Fibroblast of lung (primary cell): ENCODE data around the gene PAFAH1B1. TPM values are rescaled to one million over a fixed set of nuclear protein-coding genes. Genes with fewer than 3 reads are reported as not detected.

Experiments
- DNase-seq, 2 donors: peaks; one replicate each; pipeline versions ENCODE4 v3.0.0 to v3.0.0-alpha.2; 2010; ENCODE audit warnings: low read depth in 2 of 2
- H2AFZ ChIP-seq: 2 replicates; pipeline ENCODE4 v1.5.1; 2012; ENCODE audit warnings: low read length, control low read depth, inconsistent platforms
- H3K27ac ChIP-seq: 2 replicates; pipeline ENCODE4 v1.5.1; 2011; ENCODE audit warnings: low read length, control low read depth; ENCODE audit not compliant: insufficient read depth
- H3K27me3 ChIP-seq: 2 replicates; pipeline ENCODE4 v1.5.1; 2011; ENCODE audit warnings: mild to moderate bottlenecking, low read length; ENCODE audit not compliant: control insufficient read depth, insufficient read depth
- H3K36me3 ChIP-seq: 2 replicates; pipeline ENCODE4 v1.5.1; 2011; ENCODE audit warnings: low read length; ENCODE audit not compliant: control insufficient read depth, insufficient read depth
- H3K4me1 ChIP-seq: 2 replicates; pipeline ENCODE4 v1.5.1; 2011; ENCODE audit warnings: low read length; ENCODE audit not compliant: control insufficient read depth, insufficient read depth; ENCODE audit errors: extremely low read depth
- H3K4me2 ChIP-seq: 2 replicates; pipeline ENCODE4 v1.5.1; 2011; ENCODE audit warnings: low read length, control low read depth; ENCODE audit not compliant: insufficient read depth; ENCODE audit errors: extremely low read depth
- H3K4me3 ChIP-seq, 4 experiments: fragments of 200-600 bp in 1 of 4; sonication (generic) in 1 of 4; replicated peaks in 1 of 4; 2 replicates each; pipeline ENCODE4 v1.5.1; 2011 to 2016; ENCODE audit warnings: low read length in 4 of 4, low read depth in 3 of 4, mild to moderate bottlenecking in 3 of 4, control low read depth in 2 of 4, inconsistent platforms in 1 of 4, mixed read lengths in 1 of 4; ENCODE audit not compliant: insufficient read depth in 1 of 4; ENCODE audit errors: control extremely low read depth in 1 of 4
- H3K79me2 ChIP-seq: 2 replicates; pipeline ENCODE4 v1.5.1; 2012; ENCODE audit warnings: mild to moderate bottlenecking, low read length, inconsistent platforms; ENCODE audit not compliant: control insufficient read depth, insufficient read depth
- H3K9ac ChIP-seq: 2 replicates; pipeline ENCODE4 v1.5.1; 2011; ENCODE audit warnings: mild to moderate bottlenecking, low read length, control low read depth; ENCODE audit not compliant: insufficient read depth
- H3K9me3 ChIP-seq: 2 replicates; pipeline ENCODE4 v1.5.1; 2012; ENCODE audit warnings: low read depth, low read length; ENCODE audit not compliant: control insufficient read depth, insufficient read depth
- H4K20me1 ChIP-seq: 2 replicates; pipeline ENCODE4 v1.5.1; 2011; ENCODE audit warnings: low read length; ENCODE audit not compliant: control insufficient read depth, insufficient read depth; ENCODE audit errors: extremely low read depth
- EZH2 ChIP-seq: IDR thresholded peaks from 2 replicates; pipeline ENCODE4 v1.5.1; 2012; ENCODE audit warnings: low read length, control low read depth, mild to moderate bottlenecking; ENCODE audit errors: missing control alignments
- polyA plus RNA-seq, 2 donors: library from polyadenylated mRNA; depleted of rRNA in 1 of 2; stranded (reverse) in 1 of 2; unstranded in 1 of 2; fragments of >200 nt; gene quantifications; 2 replicates each; pipeline ENCODE4 v1.2.1, GENCODE V29; 2011 to 2012; ENCODE audit warnings: missing spikeins in 1 of 2
- total RNA-seq: library from RNA; depleted of rRNA; stranded (reverse); fragments of >200 nt; gene quantifications from 2 replicates; pipeline ENCODE4 v1.2.1, GENCODE V29; 2014
- TF ChIP-seq, protein P1 (sequence below), 2 donors: IDR thresholded peaks in 1 of 2; conservative IDR thresholded peaks in 1 of 2; 1 replicate in 1 of 2; 2 replicates in 1 of 2; pipeline ENCODE4 v1.5.1; 2011 to 2012; ENCODE audit warnings: low read length in 2 of 2, control low read depth in 1 of 2, inconsistent platforms in 1 of 2, low read depth in 1 of 2, mild to moderate bottlenecking in 1 of 2

The PAFAH1B1 gene
- total and polyA plus RNA-seq, 2 donors (not counting 1 experiment from before 2014, with no cell fraction given) = 107 to 108 TPM

DNA sequence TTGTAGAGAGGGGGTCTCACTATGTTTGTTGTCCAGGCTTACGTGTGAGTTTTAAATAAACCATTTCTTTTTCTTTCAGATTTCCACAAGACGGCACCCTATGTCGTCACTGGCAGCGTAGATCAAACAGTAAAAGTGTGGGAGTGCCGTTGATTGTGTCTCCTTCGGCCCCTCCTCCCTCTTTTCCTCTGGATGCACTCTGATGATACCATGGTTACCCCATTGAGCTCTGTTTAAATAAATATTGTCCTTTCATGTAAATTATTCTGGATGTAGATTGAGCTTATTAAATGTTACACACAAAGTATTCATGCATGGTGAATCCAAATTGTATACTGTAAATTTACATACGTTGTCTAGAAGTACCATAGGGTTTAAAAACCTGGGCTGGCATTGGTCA, 88.2 kb downstream of the PAFAH1B1 start:
- Histone ChIP-seq H3K27ac (no peak overlapping the region), H2AFZ (no peak overlapping the region), H3K9ac (no peak overlapping the region), H3K79me2 (peaks cover 2% of the 10 kb centered on the region), H3K4me3 (no peak overlapping the region), H3K4me2 (no peak overlapping the region), H3K9me3 (no peaks in the 10 kb centered on the region), H3K36me3 (peaks cover 5% of the 10 kb centered on the region), H3K27me3 (no peaks in the 10 kb centered on the region), H4K20me1 (peaks cover 4% of the 10 kb centered on the region), H3K4me1 (peaks cover 5% of the 10 kb centered on the region)
- DNase-seq = no peak
- no peak for TF ChIP-seq EZH2
- TF ChIP-seq, protein P1, sequence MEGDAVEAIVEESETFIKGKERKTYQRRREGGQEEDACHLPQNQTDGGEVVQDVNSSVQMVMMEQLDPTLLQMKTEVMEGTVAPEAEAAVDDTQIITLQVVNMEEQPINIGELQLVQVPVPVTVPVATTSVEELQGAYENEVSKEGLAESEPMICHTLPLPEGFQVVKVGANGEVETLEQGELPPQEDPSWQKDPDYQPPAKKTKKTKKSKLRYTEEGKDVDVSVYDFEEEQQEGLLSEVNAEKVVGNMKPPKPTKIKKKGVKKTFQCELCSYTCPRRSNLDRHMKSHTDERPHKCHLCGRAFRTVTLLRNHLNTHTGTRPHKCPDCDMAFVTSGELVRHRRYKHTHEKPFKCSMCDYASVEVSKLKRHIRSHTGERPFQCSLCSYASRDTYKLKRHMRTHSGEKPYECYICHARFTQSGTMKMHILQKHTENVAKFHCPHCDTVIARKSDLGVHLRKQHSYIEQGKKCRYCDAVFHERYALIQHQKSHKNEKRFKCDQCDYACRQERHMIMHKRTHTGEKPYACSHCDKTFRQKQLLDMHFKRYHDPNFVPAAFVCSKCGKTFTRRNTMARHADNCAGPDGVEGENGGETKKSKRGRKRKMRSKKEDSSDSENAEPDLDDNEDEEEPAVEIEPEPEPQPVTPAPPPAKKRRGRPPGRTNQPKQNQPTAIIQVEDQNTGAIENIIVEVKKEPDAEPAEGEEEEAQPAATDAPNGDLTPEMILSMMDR (conservative IDR thresholded peaks at IDR 0.05 in 1 of 2, IDR thresholded peaks at IDR 0.05 in 1 of 2; ENCODE audit: low read depth in 1 of 2, low read length in 2 of 2) = no peak

- Histone ChIP-seq H3K79me2 (peaks cover 2% of the 10 kb centered on the region), H2AFZ (no peak overlapping the region), H3K4me2 (no peak overlapping the region), H3K4me3 (no peak overlapping the region), H3K27me3 (no peaks in the 10 kb centered on the region), H3K9ac (no peak overlapping the region), H3K27ac (no peak overlapping the region), H3K4me1 (peaks cover 10% of the 10 kb centered on the region), H4K20me1 (peaks cover 4% of the 10 kb centered on the region), H3K9me3 (no peaks in the 10 kb centered on the region), H3K36me3 (peaks cover 5% of the 10 kb centered on the region)
- DNase-seq = peak; percentile 17 to 32
- TF ChIP-seq, protein P1 (conservative IDR thresholded peaks at IDR 0.05 in 1 of 2, IDR thresholded peaks at IDR 0.05 in 1 of 2; ENCODE audit: low read depth in 1 of 2, low read length in 2 of 2) = no peak
- TF ChIP-seq EZH2 = no peak
These were observed 88.9 kb downstream of the PAFAH1B1 start for GRCh38 chr17:2682176-2682938.

GRCh38 chr17:2683912-2684311, 90.5 kb downstream of the PAFAH1B1 start:
- peaks cover 4% of the 10 kb centered on the region for H4K20me1 ChIP-seq
- no peaks in the 10 kb centered on the region for H3K27me3 ChIP-seq
- no peak overlapping the region for H3K4me3 ChIP-seq
- H3K36me3 ChIP-seq = peaks cover 2% of the 10 kb centered on the region
- H2AFZ ChIP-seq = no peak overlapping the region
- H3K9me3 ChIP-seq = no peaks in the 10 kb centered on the region
- H3K9ac ChIP-seq = no peak overlapping the region
- H3K27ac ChIP-seq = no peak overlapping the region
- peak in 1 of 2 donors; percentile 57 for DNase-seq
- peaks cover 2% of the 10 kb centered on the region for H3K79me2 ChIP-seq
- no peak overlapping the region for H3K4me2 ChIP-seq
- TF ChIP-seq EZH2 = no peak
- TF ChIP-seq, protein P1 (conservative IDR thresholded peaks at IDR 0.05 in 1 of 2, IDR thresholded peaks at IDR 0.05 in 1 of 2; ENCODE audit: low read depth in 1 of 2, low read length in 2 of 2) = no peak
- peaks cover 10% of the 10 kb centered on the region for H3K4me1 ChIP-seq
